GM19099 (cell line): ENCODE results near the gene IRAG1.

Experiments used
- POLR2A ChIP-seq: IDR thresholded peaks from 3 replicates; pipeline ENCODE4 v1.6.1; 2011; ENCODE audit warnings: low read depth; ENCODE audit not compliant: insufficient read length; ENCODE audit errors: extremely low read depth

The IRAG1 gene

GRCh38 chr11:10657308-10658271 is 36.0 kb downstream of the IRAG1 start:
- no peak for TF ChIP-seq POLR2A

DNA sequence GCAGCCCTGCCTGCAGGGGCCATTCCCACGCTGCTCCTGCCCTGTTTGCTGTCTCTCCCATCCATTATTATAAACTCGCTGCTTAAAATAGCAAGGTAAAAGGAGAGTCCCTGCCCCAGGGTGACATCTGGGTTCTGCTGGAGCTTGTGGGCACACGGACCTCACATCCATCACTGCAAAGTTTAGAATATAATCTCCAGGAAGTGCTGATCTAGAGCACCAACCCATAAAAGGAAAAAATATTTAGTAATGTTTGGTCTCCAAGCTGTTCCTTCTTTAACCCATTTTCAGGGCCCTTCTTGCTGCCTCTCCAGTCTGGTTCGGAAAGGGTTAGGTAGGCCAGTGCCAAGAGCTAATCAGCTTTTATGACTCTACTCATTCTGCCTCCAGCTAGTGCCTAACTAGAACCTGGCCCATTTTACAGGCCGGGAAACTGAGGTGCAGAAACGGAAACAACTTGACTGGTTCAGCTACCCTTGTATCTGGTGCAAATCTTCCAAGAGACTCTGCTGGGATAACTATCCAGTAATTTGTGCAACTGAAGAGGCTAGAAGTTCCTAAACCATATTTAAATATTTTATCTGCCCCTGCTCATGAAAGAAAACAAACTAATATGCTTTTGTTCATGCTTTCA is 37.5 kb downstream of the IRAG1 start:
- no peak for TF ChIP-seq POLR2A

DNA sequence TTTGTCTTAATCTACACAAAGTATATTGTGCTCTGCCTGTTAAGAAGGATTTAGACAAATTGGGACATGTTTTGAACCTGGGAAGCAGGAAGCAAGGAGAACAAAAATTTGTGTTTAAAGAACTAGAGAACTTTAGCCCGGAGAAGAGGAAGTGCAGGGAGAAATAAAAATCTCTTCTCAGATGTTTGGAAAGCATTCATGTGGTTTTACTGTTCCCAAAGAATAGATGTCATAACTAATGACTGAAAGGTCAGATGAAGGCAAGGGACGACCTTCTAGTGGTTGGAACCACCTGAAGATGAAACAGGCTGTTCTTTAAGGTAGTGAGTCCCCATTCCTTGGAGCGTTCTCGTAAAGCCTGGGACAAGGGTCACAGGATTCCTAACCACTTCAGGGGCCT is 38.3 kb downstream of the IRAG1 start:
- TF ChIP-seq POLR2A: no peak

DNA sequence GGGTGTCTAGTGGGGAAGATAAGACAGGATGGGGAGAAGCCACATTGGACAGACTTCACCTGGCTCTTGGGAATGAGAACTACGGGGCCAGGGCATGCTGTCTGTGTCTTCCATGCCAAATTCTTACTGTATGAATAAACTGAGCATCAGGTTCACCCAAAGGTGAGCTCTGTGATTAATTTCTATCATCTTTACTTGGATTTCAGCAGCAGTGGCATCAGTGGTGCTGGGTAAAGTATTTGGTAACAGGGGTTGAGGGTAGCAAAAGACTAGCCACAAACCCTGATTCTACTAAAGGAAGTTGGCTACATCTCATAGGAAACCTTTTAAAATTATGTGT is 38.8 kb downstream of the IRAG1 start:
- no peak for TF ChIP-seq POLR2A

DNA sequence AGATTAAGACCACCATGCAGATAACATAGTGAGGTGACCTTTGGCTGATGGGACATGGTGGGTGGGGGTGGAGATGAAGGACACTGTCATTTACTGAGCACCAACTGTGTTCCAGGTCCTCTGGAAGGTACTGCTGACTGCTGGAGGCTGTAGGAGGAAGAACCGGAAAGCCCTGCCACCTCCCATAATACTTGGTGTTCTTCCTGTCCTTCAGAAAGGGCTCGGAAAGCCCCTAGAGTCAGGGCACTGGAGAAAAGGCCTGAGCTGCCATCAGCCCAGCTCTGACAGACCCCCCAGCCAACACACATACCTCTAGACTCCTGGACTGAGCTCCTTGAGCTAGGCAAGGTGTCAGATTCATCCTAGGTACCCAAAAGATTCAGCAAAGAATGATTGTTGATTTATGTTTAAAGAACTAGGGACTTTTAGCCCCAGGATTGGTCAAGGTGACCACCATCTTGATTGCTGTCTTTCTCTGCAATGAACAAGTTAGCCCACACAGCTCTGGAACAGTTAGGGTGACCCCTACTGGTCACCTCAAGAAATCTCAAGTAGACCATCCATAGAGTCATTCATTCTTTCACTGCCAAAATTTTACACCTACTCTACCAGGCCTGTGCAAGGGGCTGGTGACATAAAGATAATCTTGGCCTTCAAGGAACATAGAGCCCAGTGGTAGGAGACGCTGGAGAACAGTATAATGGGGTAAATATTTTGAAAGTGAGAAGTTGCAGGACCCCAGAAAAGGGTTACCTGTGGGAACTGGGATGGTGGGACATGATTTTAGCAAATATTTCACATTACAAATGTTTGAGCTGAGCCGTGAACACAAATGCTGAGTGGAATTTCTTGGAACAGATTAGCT is 39.4 kb downstream of the IRAG1 start:
- TF ChIP-seq POLR2A: no peak

DNA sequence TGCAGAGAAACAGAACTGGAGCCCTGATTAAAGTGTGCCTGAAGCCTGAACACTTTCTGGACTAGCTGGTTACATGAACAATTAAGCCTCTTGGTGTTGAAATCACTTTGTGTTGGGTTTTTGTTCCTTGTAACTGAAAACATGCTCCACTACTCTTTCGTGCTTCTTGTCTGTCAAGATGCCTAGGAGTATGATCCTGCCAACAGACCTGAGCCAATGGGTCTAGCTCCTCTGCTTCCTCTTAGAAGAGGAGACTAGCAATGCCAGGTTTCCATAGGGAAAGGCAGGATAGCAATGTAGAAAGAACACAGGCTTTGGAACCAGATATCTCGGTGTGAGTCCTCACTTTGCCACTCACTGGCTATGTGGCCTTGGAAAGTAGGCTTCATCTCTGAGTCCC is 40.3 kb downstream of the IRAG1 start:
- no peak for TF ChIP-seq POLR2A

DNA sequence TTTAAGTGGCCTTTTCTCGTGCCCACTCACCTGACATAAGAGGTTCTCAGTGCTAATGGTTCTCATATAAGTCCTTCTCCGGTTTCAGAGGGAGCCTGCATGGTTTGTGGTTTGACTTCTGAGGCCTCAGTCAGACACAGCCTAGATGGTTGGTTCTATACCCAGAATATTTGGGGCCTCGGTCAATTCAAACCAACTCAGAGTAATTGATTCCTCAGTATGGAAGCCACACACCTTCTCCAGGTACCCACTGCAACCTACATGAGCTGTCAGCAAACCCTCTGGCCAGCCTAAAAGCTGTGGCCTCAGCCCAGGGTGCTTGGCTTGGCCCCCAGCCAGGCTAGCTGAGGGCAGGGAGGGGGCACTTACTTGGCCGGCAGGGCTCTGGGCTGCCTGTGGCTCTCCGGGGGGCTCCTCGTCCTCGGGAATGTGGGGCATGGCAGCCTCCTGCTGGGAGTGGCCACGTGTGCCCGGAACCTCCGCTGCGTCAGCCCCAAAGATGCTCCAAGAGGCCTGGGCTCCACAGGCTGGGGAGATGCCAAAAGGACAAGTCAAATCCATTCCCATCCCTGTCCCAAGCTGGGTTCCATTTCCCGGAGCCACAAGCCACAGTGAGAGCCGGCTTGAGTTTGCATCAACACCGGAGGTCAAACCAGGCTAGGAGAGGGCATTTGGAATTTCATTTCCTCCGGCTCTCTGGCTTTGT is 41.7 kb downstream of the IRAG1 start:
- TF ChIP-seq POLR2A: no peak

GRCh38 chr11:10650630-10651029 is 42.9 kb downstream of the IRAG1 start:
- TF ChIP-seq POLR2A: no peak

GRCh38 chr11:10650166-10650565 is 43.4 kb downstream of the IRAG1 start:
- no peak for TF ChIP-seq POLR2A

GRCh38 chr11:10648871-10649270 is 44.7 kb downstream of the IRAG1 start:
- no peak for TF ChIP-seq POLR2A

DNA sequence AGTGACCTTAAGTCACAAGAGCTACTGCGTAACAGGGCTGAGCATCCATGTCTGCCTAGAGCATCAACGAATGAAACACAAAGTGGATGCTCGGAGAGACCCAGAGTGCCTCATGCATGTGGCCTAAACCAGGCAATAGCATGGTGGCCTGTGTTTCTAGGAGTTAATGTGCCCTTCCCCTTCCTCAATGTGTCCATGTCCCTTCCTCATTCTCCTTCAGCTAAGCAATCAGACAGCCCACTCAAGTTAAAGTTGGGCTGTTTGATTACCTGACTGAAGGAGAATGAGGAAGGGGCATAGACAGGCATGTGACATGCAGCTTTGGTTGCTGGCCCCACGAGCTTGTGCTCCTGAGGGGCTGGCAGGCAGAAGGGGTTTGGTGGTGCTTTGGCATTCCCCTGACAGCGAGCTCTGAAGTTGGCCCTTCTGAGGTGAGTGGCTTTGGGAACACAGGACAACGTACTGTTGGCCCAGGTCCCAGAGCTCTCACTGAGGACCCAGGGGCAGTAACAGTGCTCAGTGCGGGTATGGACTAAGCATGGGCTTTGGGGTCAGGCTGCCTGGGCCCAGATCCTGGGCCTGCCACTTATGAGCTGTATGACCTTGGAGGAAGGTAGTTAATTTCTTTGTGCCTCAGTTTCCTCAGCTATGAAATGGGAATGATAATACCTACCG is 46.7 kb downstream of the IRAG1 start:
- no peak for TF ChIP-seq POLR2A

DNA sequence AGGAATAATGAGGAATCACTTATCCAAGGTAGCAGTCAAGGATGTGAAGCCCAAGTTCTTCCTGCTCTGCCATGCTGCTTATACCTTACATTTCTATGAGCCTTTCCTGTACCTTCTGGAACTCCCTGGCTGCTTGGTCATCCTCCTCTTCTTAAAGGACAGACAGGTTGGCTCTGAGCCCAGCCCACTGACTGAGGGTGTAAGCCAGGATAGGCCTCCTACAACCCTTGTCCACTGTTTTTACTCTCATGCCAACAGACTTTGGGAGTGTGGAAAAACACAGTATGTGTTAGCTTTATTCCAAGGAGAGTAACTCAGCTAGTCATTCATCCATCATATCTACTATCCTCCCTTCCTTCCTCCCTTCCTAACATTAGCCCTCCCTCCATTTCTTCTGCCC is 47.5 kb downstream of the IRAG1 start:
- TF ChIP-seq POLR2A: no peak

- TF ChIP-seq POLR2A: no peak
These were observed 48.3 kb downstream of the IRAG1 start for GRCh38 chr11:10645212-10645795.
